NCI-H1417 treated with DMSO at 0.1 percent for 48 hours (cell line): ENCODE data around the gene LCN10.
"Not testable (repeated sequence)": the region's sequence is repeated elsewhere in the genome, so short reads cannot be mapped to it uniquely, and the experiment has no call there.

Source experiments
- DNase-seq: peaks from one replicate; lab custom pipeline; 2025; lab: John Stamatoyannopoulos, UW

The LCN10 gene

DNA sequence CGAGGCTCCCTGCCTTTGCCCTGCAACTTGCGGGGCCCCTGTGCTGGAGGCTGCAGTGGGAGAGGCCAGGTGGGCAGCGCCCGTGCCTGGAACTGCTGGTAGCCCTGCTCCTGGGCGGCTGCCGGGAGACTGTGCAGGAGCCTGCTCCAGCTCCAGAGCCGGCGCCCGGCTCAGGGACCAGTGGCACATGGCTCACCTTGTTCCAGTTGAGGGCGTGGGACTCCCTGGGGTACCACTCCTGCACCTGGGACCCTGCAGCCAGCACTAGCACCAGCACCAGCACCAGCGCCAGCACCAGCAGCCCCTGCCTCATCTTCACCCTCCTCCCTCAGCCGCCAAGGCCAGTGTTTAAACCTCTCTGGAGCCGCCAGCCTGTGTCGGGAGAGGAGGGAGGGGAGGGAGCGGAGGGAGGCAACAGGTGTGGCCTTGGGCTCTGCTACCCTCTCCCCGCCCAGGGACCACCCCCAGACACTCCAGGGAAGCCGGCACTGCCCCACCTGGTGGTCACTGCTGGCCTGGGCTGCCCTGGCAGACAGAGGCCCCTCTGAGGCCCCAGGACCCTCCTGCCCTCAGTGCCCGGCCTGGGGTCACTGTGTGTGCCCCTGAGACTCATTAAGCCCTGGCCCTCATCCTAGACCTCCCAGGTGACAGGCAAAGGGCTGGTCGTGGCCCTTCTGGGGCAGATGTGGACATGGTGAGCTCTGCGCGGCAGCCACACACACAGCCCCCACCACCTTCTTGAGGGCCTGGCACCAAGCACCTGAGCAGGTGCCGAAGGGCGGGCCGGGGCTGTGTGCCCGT, at the start of gene LCN10:
Gene LCN10 (minus strand): TSS at position 350 of the 801 bp plus-strand sequence. CDS start 37 bp downstream, at position 313.
- DNase-seq: no peak

GRCh38 chr9:136791516-136792276, 49.0 kb upstream of the LCN10 start:
- no peak for DNase-seq

- peak; percentile 99 for DNase-seq
Measured at GRCh38 chr9:136790640-136791515, 48.1 kb upstream of the LCN10 start, which contains the start of gene TMEM141. Gene TMEM141, plus strand, starts transcription at chr9:136791344. Its CDS starts 27 bp downstream, at chr9:136791371.

DNA sequence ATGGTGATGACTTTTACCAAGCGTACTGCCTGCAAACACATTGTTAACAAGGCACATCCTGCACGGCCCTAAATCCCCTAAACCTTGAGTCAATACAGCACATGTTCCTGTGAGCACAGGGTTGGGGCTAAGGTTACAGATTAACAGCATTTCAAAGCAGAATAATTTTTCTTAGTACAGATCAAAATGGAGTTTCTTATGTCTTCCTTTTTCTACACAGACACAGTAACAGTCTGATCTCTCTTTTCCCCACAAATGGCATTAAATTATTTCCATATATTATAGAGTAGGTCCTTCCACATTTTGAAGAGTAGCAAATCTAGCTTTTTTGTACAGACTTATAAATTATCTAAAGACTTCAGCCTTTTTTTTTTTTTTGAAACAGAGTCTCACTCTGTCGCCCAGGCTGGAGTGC, 46.8 kb upstream of the LCN10 start:
- DNase-seq: no peak

GRCh38 chr9:136788644-136789522, 46.1 kb upstream of the LCN10 start:
- not testable (repeated sequence) for DNase-seq

DNA sequence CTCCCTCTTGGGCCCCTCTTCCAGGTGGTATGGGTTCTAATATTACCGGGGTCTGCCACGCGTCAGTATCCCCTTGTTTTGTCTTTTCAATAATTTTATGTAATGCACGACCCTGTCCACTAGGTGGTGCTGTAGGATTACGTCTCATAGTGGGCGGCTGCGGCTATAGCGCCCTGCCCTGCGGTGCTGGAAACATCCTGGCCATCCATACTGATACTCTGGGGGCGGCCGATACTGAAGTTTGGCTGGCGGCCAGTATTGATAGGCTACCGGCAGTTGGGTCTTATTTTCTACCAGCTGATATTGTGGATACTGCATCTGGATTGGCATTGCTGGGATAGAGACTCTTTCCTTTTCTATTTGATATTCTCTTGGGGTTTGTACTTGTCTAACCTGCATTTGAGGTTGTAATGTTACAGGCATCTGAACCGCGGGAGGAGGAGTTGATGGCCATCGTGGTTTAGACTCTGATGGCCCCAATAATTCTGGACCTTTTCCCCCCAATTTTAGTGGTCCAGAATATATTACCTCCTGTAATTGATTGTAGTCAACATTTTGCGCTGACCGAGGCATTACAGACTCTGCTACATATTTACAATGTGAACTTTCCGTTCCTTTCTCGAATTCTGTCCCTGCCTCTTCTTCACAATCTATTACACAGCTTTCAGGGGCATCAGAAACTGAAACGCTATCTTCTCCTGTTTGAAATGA, 45.1 kb upstream of the LCN10 start:
- DNase-seq: no peak

DNA sequence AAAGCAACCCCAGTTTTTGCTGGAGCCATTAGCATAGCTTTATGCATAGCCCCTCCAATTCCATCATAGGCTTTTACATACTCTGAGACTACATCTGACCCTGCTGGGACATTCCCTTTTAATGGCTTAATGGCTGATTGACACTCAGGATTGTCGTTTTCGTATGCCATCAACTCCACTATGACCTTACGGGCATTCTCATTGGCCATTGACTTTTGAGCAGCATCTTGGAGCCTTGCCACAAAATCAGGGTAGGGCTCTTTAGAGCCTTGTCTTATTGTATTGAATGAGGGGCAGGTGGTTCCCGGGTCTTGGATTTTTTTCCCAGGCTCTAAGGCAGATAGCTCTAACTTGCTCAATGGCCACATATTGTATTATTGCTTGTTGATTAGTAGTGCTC, 44.2 kb upstream of the LCN10 start:
- DNase-seq: not testable (repeated sequence)

DNA sequence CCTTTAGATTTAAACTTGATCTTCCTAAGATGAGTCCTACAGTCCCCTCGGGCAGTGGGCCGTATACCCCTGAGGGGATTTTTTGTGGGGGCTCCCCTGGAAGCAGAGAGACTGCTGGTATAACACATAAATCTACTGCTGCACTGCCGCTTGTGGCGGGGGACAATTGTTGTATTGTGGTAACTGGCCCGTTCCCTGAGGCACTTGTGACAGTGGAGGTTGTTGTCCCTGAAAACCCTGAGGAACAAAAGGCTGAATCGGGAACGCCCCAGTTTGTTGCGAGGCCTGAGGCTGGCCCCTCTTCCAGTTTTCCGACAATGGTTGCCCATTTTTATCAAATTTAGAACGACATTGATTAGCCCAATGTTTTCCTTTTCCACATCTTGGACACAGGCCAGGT, 43.7 kb upstream of the LCN10 start:
- DNase-seq: no peak

GRCh38 chr9:136785565-136786355, 43.0 kb upstream of the LCN10 start:
- not testable (repeated sequence) for DNase-seq

DNA sequence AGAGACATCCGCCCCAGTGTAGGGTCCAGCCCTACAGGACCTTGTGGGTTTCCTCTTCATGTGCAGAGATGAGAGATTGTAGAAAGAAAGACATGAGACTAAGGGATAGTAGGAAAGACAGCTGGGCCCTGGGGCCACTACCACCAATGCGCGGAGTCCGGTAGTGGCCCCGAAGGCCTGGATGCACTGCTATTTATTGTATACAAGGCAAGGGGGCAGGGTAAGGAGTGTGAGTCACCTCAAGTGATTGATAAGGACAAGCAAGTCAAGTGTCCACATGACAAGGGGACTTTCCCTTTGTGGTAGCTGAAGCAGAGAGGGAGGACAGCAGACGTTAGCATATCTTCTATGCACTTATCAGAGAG, 42.2 kb upstream of the LCN10 start:
- DNase-seq: no peak

DNA sequence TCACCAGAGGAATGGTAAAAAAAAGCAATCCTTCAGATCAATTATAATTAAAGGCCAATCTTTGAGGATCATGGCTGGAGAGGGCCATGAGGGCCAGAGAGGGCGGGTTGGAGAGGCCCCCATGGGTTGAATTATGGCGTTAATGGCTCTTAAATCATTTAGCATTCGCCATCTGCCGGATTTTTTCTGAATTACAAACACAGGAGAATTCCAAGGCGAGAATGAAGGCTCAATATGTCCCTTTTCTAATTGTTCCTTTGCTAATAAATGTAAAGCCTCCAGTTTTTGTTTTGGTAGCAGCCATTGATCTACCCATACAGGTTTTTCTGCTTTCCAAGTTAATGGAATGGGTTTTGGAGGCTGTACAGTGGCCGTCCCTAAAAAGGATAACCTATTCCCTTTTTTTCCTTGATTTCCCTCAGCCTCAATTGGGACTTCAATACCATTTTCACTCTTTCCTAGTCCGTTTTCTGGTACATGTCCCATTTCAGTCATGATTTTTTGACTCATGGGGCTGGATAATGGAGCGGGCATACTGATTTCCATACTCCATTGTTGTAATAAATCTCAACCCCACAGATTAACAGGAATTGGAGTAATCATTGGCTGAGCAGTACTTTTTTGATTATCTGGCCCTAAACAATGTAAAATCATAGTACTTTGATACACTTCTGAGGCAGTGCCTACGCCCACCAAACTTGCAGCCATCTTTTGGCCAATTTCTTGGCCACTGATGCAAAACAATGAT, 41.7 kb upstream of the LCN10 start:
- DNase-seq: no peak

- no peak for DNase-seq
Measured at GRCh38 chr9:136782452-136782851, 39.7 kb upstream of the LCN10 start.

DNA sequence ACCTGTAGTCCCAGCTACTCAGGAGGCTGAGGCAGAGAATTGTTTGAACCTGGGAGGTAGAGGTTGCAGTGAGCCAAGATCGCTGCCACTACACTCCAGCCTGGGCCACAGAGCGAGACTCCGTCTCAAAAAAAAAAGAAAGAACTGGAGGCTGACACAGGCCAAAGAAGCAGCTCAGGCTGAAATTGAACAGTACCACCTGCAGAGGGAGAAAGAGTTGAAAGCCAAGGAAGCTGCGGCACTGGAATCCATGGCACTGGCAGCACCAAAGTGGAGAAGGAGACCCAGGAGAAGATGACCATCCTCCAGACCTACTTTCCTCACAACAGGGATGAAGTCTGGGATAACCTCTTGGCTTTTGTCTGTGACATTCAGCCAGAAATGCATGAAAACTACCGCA, 37.1 kb upstream of the LCN10 start:
- DNase-seq: no peak

GRCh38 chr9:136777359-136777758, 34.6 kb upstream of the LCN10 start:
- DNase-seq: no peak

DNA sequence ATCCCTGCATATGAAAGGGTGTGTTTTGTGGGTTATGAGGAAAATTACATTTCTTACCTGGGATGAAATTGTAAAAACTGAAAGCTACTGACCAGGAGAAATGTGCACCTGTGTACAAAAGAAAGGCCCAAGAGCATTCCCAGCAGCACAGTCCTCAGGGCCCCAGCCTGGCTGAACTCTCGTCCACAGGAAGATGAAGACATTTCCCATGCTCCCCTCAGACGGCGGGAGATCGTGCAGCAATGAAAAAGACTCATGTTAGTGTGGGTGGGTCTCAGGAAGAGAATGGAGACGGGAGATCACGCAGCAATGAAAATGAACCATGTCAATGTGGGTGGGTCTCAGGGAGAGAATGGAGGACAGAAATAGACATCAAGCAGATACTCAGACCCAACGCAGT, 34.2 kb upstream of the LCN10 start:
- no peak for DNase-seq

DNA sequence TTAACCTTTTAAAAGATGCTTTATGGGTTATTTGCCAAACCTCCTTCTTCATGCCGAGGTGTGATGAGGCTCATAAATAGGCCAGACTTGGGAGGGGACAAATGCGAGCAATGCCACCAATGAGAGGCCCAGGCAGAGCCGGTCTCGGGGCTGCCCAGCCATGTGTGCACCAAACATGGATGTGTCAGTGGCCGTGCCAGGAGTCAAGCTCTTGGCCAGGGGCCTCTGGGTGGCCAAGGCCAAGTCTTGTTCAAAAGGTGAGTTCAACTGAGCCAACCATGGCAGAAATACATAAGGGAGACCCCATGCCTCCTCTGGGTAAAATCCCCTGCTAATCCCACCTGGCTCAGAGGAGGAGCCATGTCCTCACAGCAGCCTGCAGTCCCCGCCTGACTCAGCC, 32.5 kb upstream of the LCN10 start:
- no peak for DNase-seq

- DNase-seq: no peak
Measured at GRCh38 chr9:136774416-136775045, 31.8 kb upstream of the LCN10 start.

- no peak for DNase-seq
Measured at GRCh38 chr9:136773386-136774044, 30.8 kb upstream of the LCN10 start.
